A673 (cell line): ENCODE measurements around the gene UNC13D. TPM values are rescaled to one million over a fixed set of nuclear protein-coding genes. Genes with fewer than 3 reads are reported as not detected.

Source experiments
- BruUV-seq: library from RNA; stranded (reverse); fragments of 400-500 nt; replicated peaks from 2 replicates; lab custom pipeline; 2021; lab: Mats Ljungman, UMichigan
- CTCF ChIA-PET: fragments of 300-600 bp; sonication (Branson Sonifier 250); formaldehyde crosslinking; loops from one replicate; lab custom pipeline; 2022; ENCODE audit warnings: antibody characterized with exemption; lab: Charles Lee
- POLR2A ChIA-PET: fragments of 300-600 bp; sonication (Branson Sonifier 250); formaldehyde crosslinking; loops from one replicate; lab custom pipeline; 2022; ENCODE audit warnings: antibody characterized with exemption; ENCODE audit not compliant: low non-redundant PET; lab: Charles Lee
- DNase-seq: peaks from one replicate; pipeline ENCODE4 v3.0.0-alpha.2; 2015; ENCODE audit warnings: low spot score
- H3K27ac ChIP-seq: fragments of 200-600 bp; sonication (generic); 2 replicates; pipeline ENCODE4 v1.5.1; 2016; ENCODE audit warnings: mixed run types, low read depth, mild to moderate bottlenecking, mixed read lengths, antibody characterized with exemption, low read length; ENCODE audit not compliant: poor library complexity, severe bottlenecking
- H3K27me3 ChIP-seq: fragments of 200-600 bp; sonication (generic); replicated peaks from 2 replicates; pipeline ENCODE4 v1.6.1; 2017; ENCODE audit warnings: mixed run types, low read depth, mild to moderate bottlenecking, mixed read lengths, antibody characterized with exemption, low read length; ENCODE audit not compliant: insufficient read depth, poor library complexity
- H3K36me3 ChIP-seq: fragments of 200-600 bp; sonication (generic); 2 replicates; pipeline ENCODE4 v1.6.1; 2016; ENCODE audit warnings: mixed run types, mild to moderate bottlenecking, mixed read lengths, antibody characterized with exemption, low read length; ENCODE audit not compliant: insufficient read depth, poor library complexity, severe bottlenecking
- H3K4me1 ChIP-seq: fragments of 200-600 bp; sonication (generic); 2 replicates; pipeline ENCODE4 v1.6.1; 2017; ENCODE audit warnings: mixed run types, mild to moderate bottlenecking, mixed read lengths, antibody characterized with exemption, low read length; ENCODE audit not compliant: insufficient read depth, poor library complexity, severe bottlenecking
- H3K4me3 ChIP-seq: fragments of 200-600 bp; sonication (generic); 2 replicates; pipeline ENCODE4 v1.5.1; 2016; ENCODE audit warnings: low read depth, mixed run types, mild to moderate bottlenecking, mixed read lengths, low read length; ENCODE audit not compliant: poor library complexity, severe bottlenecking
- H3K9me3 ChIP-seq: fragments of 200-600 bp; sonication (generic); 2 replicates; pipeline ENCODE4 v1.6.1; 2016; ENCODE audit warnings: mixed run types, low read depth, mild to moderate bottlenecking, mixed read lengths, antibody characterized with exemption, low read length; ENCODE audit not compliant: poor library complexity, severe bottlenecking
- CTCF ChIP-seq: fragments of 300-800, 200-600 bp; sonication (generic); conservative IDR thresholded peaks from 2 replicates; pipeline ENCODE4 v1.5.1; 2017; ENCODE audit warnings: low read depth, mild to moderate bottlenecking, antibody characterized with exemption, low read length, moderate library complexity, mixed read lengths
- EZH2 ChIP-seq: fragments of 200-600 bp; sonication (generic); IDR thresholded peaks from 2 replicates; pipeline ENCODE4 v1.6.1; 2017; ENCODE audit warnings: borderline replicate concordance, low read depth, mild to moderate bottlenecking, mixed read lengths, antibody characterized with exemption, low read length; ENCODE audit not compliant: poor library complexity, severe bottlenecking
- intact Hi-C: fragments of 100-400 bp; cut with micrococcal nuclease; formaldehyde crosslinking; loops from one replicate; pipeline ENCODE4 v1.10.0; 2022; ENCODE audit not compliant: unreplicated experiment
- total RNA-seq: library from RNA; stranded (reverse); gene quantifications from 2 replicates; pipeline ENCODE4 v1.2.3, GENCODE V29; 2021

Gene UNC13D
- total RNA-seq, 1 experiment from 2014 or later = 0.37 TPM

GRCh38 chr17:75806822-75807500, 37.2 kb downstream of the UNC13D start:
- ChIA-PET POLR2A (no interaction called here), CTCF (no interaction called here)
- no peaks in the 10 kb centered on the region for H3K9me3 ChIP-seq
- no peak for TF ChIP-seq CTCF
- no peak for TF ChIP-seq EZH2
- no peaks in the 10 kb centered on the region for H3K27me3 ChIP-seq
- H3K36me3 ChIP-seq = peaks cover 14% of the 10 kb centered on the region
- no TSS peak for BruUV-seq
- H3K4me1 ChIP-seq = no peaks in the 10 kb centered on the region
- no peak for DNase-seq
- no peak overlapping the region for H3K27ac ChIP-seq
- intact Hi-C loops = no loop called here
- H3K4me3 ChIP-seq = no peak overlapping the region

GRCh38 chr17:75803883-75804282, 40.3 kb downstream of the UNC13D start:
- POLR2A ChIA-PET = no interaction called here
- Histone ChIP-seq H3K4me1 (no peaks in the 10 kb centered on the region), H3K36me3 (peaks cover 5% of the 10 kb centered on the region), H3K4me3 (no peak overlapping the region), H3K27me3 (no peaks in the 10 kb centered on the region), H3K27ac (no peak overlapping the region), H3K9me3 (no peaks in the 10 kb centered on the region)
- CTCF ChIA-PET = interaction anchor here (0.6 kb wide), 1 partner anchor 50 kb away, joined by 5 read pairs; no protein-coding TSS in a partner anchor
- TF ChIP-seq EZH2 (no peak), CTCF (no peak)
- DNase-seq = no peak
- intact Hi-C loops = no loop called here
- BruUV-seq = no TSS peak

- ChIA-PET POLR2A (no interaction called here), CTCF (no interaction called here)
- no peaks in the 10 kb centered on the region for H3K4me1 ChIP-seq
- no peak overlapping the region for H3K27ac ChIP-seq
- H3K27me3 ChIP-seq = no peaks in the 10 kb centered on the region
- no TSS peak for BruUV-seq
- peaks cover 29% of the 10 kb centered on the region for H3K36me3 ChIP-seq
- TF ChIP-seq EZH2 = no peak
- no peak for TF ChIP-seq CTCF
- intact Hi-C loops = no loop called here
- no peak for DNase-seq
- no peaks in the 10 kb centered on the region for H3K9me3 ChIP-seq
- no peak overlapping the region for H3K4me3 ChIP-seq
These were observed 44.8 kb downstream of the UNC13D start for GRCh38 chr17:75799402-75799801.
